HG02763 (cell line): Measurements from ENCODE around the gene GSPT1.

ENCODE experiments used
- ATAC-seq: cut with Tn5 transposase; IDR thresholded peaks from one replicate; pipeline ENCODE4 v1.9.1; 2021; ENCODE audit warnings: mild to moderate bottlenecking, moderate library complexity; ENCODE audit not compliant: unreplicated experiment

GSPT1 gene

GRCh38 chr16:11913425-11914079, 2.2 kb downstream of the GSPT1 start:
- no peak for ATAC-seq

- ATAC-seq = no peak
Observed at GRCh38 chr16:11909653-11910545, 5.9 kb downstream of the GSPT1 start.

GRCh38 chr16:11907160-11907970, 8.4 kb downstream of the GSPT1 start:
- no peak for ATAC-seq

- no peak for ATAC-seq
Observed at GRCh38 chr16:11903906-11904305, 11.8 kb downstream of the GSPT1 start.

GRCh38 chr16:11901091-11901490, 14.7 kb downstream of the GSPT1 start:
- no peak for ATAC-seq

GRCh38 chr16:11896486-11897176, 19.1 kb downstream of the GSPT1 start:
- ATAC-seq = no peak

GRCh38 chr16:11893571-11893970, 22.2 kb downstream of the GSPT1 start:
- no peak for ATAC-seq

GRCh38 chr16:11892761-11893160, 23.0 kb downstream of the GSPT1 start:
- ATAC-seq = no peak

- ATAC-seq = no peak
Observed at GRCh38 chr16:11890231-11890965, 25.4 kb downstream of the GSPT1 start.

- no peak for ATAC-seq
Observed at GRCh38 chr16:11886881-11887280, 28.9 kb downstream of the GSPT1 start.

GRCh38 chr16:11884035-11884434, 31.7 kb downstream of the GSPT1 start:
- ATAC-seq = no peak

GRCh38 chr16:11880007-11880406, 35.7 kb downstream of the GSPT1 start:
- ATAC-seq = no peak

GRCh38 chr16:11877374-11877773, 38.4 kb downstream of the GSPT1 start:
- no peak for ATAC-seq

- no peak for ATAC-seq
Observed at GRCh38 chr16:11876306-11876705, 39.5 kb downstream of the GSPT1 start.

GRCh38 chr16:11875721-11876120, 40.0 kb downstream of the GSPT1 start:
- no peak for ATAC-seq

GRCh38 chr16:11871193-11871592, 44.6 kb downstream of the GSPT1 start:
- ATAC-seq = no peak

GRCh38 chr16:11870399-11870798, 45.4 kb downstream of the GSPT1 start:
- ATAC-seq = no peak

GRCh38 chr16:11869353-11870228, 46.2 kb downstream of the GSPT1 start:
- ATAC-seq = no peak

- no peak for ATAC-seq
Observed at GRCh38 chr16:11868412-11868980, 47.3 kb downstream of the GSPT1 start.
